Measurements from ENCODE around the gene LPCAT2. TPM values are rescaled to one million over a fixed set of nuclear protein-coding genes. Genes with fewer than 3 reads are reported as not detected.

Gene LPCAT2
- total RNA-seq, 1 experiment from 2014 or later = 7.1 TPM

GRCh38 chr16:55572439-55572838 lies 63.6 kb downstream of the LPCAT2 start:
- no peak for ATAC-seq
- CTCF ChIA-PET = interaction anchor here (0.8 to 1.4 kb wide), 2 partner anchors 51 to 108 kb away, joined by 3 to 4 read pairs; no protein-coding TSS in a partner anchor
- no peaks in the 10 kb centered on the region for H3K36me3 Mint-ChIP-seq
- H3K4me3 Mint-ChIP-seq = no peak overlapping the region
- no peak overlapping the region for H3K27ac Mint-ChIP-seq
- no peaks in the 10 kb centered on the region for H3K9me3 Mint-ChIP-seq
- DNase-seq (ENCODE audit: low spot score) = no peak
- H3K27me3 Mint-ChIP-seq (ENCODE audit: low read depth) = no peaks in the 10 kb centered on the region
- POLR2A ChIA-PET = no interaction called here
- TF ChIP-seq CBFB (CRISPR knock-in tag; IDR thresholded peaks at IDR 0.05; ENCODE audit: low read depth) = no peak
- no peak for TF ChIP-seq HMGA2 (CRISPR knock-in tag; IDR thresholded peaks at IDR 0.05)
- no peak for TF ChIP-seq ZNF671 (CRISPR knock-in tag; IDR thresholded peaks at IDR 0.05)
- TF ChIP-seq ZNF121 (CRISPR knock-in tag; IDR thresholded peaks at IDR 0.05) = no peak
- TF ChIP-seq ZNF423 (CRISPR knock-in tag; IDR thresholded peaks at IDR 0.05) = no peak
- TF ChIP-seq CREB1 (CRISPR knock-in tag; IDR thresholded peaks at IDR 0.05) = no peak
- TF ChIP-seq AFF4 (CRISPR knock-in tag; IDR thresholded peaks at IDR 0.05; ENCODE audit: borderline replicate concordance) = no peak
- TF ChIP-seq ZNF396 (CRISPR knock-in tag; IDR thresholded peaks at IDR 0.05; ENCODE audit: borderline replicate concordance) = no peak
- no peak for TF ChIP-seq USF2 (CRISPR knock-in tag; IDR thresholded peaks at IDR 0.05)
- TF ChIP-seq KAT7 (CRISPR knock-in tag; IDR thresholded peaks at IDR 0.05; ENCODE audit: borderline replicate concordance) = no peak
- TF ChIP-seq GRHL2 (CRISPR knock-in tag; IDR thresholded peaks at IDR 0.05; ENCODE audit: insufficient replicate concordance, severe bottlenecking) = no peak
- no peak for TF ChIP-seq USF1 (CRISPR knock-in tag; IDR thresholded peaks at IDR 0.05)
- no peak for TF ChIP-seq HMGXB4 (CRISPR knock-in tag; IDR thresholded peaks at IDR 0.05)
- no peak for TF ChIP-seq GABPB1 (CRISPR knock-in tag; IDR thresholded peaks at IDR 0.05)
- no peak for TF ChIP-seq STAT6 (CRISPR knock-in tag; conservative IDR thresholded peaks at IDR 0.05; ENCODE audit: low read depth)
- 0 out of 2 replicates have a peak, but pooled peaks cover 3% of the 10 kb centered on the region for H3K4me1 Mint-ChIP-seq

GRCh38 chr16:55574811-55575210 lies 65.9 kb downstream of the LPCAT2 start:
- DNase-seq (ENCODE audit: low spot score) = no peak
- Mint-ChIP-seq H3K9me3 (no peaks in the 10 kb centered on the region), H3K36me3 (peaks cover 5% of the 10 kb centered on the region), H3K4me1 (0 out of 2 replicates have a peak, but pooled peaks cover 3% of the 10 kb centered on the region), H3K27ac (no peak overlapping the region), H3K27me3 (ENCODE audit: low read depth) (no peaks in the 10 kb centered on the region), H3K4me3 (no peak overlapping the region)
- POLR2A ChIA-PET = no interaction called here
- CTCF ChIA-PET = interaction anchor here (0.9 kb wide), 2 partner anchors 48 to 110 kb away, joined by 3 read pairs; no protein-coding TSS in a partner anchor
- no peak for ATAC-seq
- TF ChIP-seq TEAD1 (CRISPR knock-in tag; IDR thresholded peaks at IDR 0.05) (no peak), SOX15 (CRISPR knock-in tag; IDR thresholded peaks at IDR 0.05) (no peak), ZNF263 (CRISPR knock-in tag; IDR thresholded peaks at IDR 0.05; ENCODE audit: low read depth) (no peak), NR3C1 (CRISPR knock-in tag; conservative IDR thresholded peaks at IDR 0.05; ENCODE audit: low read depth) (no peak), ATF6 (CRISPR knock-in tag; IDR thresholded peaks at IDR 0.05) (no peak), PREB (CRISPR knock-in tag; IDR thresholded peaks at IDR 0.05; ENCODE audit: borderline replicate concordance) (no peak), MYBL2 (CRISPR knock-in tag; IDR thresholded peaks at IDR 0.05) (no peak)
